Measurements from ENCODE around the gene ANO9. TPM values are rescaled to one million over a fixed set of nuclear protein-coding genes. Genes with fewer than 3 reads are reported as not detected.

Gene ANO9
- total and polyA plus RNA-seq, 8 donors = 5.7 to 208 (median 31.6) TPM

GRCh38 chr11:456533-456932, 14.7 kb upstream of the ANO9 start:
- DNase-seq = no peak
- Histone ChIP-seq H3K36me3 (peaks cover 5 to 61% (median 52%) of the 10 kb centered on the region in 4 donors), H3K27me3 (no peaks in the 10 kb centered on the region), H3K9me3 (no peaks in the 10 kb centered on the region), H3K4me3 (no peak overlapping the region), H3K4me1 (peaks cover 3 to 12% (median 10%) of the 10 kb centered on the region in 4 donors), H3K27ac (peak overlapping the region in 1 of 5 donors; percentile 20)
- TF ChIP-seq POLR2AphosphoS5 (IDR thresholded peaks at IDR 0.05) (no peak), EP300 (IDR thresholded peaks at IDR 0.05) (no peak), CTCF (IDR thresholded peaks at IDR 0.05) (no peak), POLR2A (IDR thresholded peaks at IDR 0.05) (no peak)
- intact Hi-C loops (cut with DNase I; ENCODE audit: low total_unique reads) = no loop called here
- WGBS, 5 donors = 64 to 75% (median 73%) methylated on average over 5 to 7 of the region's 7 CpGs

- Histone ChIP-seq H3K4me3 (no peak overlapping the region), H3K27me3 (no peaks in the 10 kb centered on the region), H3K36me3 (peaks cover 5 to 52% (median 43%) of the 10 kb centered on the region in 4 donors), H3K4me1 (peaks cover 11 to 21% (median 18%) of the 10 kb centered on the region in 4 donors), H3K9me3 (no peaks in the 10 kb centered on the region), H3K27ac (no peak overlapping the region)
- TF ChIP-seq POLR2A (IDR thresholded peaks at IDR 0.05) (no peak), EP300 (IDR thresholded peaks at IDR 0.05) (no peak), CTCF (IDR thresholded peaks at IDR 0.05) (no peak), POLR2AphosphoS5 (IDR thresholded peaks at IDR 0.05) (no peak)
- intact Hi-C loops (cut with DNase I; ENCODE audit: low total_unique reads) = no loop called here
- DNase-seq = no peak
- 82 to 90% (median 88%) methylated on average over 23 of the region's 23 CpGs for WGBS, 5 donors
These were observed 13.8 kb upstream of the ANO9 start for GRCh38 chr11:455566-456147.

GRCh38 chr11:454801-455565, 13.2 kb upstream of the ANO9 start:
- Histone ChIP-seq H3K27ac (no peak overlapping the region), H3K36me3 (peaks cover under 1 to 46% (median 36%) of the 10 kb centered on the region in 4 donors), H3K9me3 (no peaks in the 10 kb centered on the region), H3K27me3 (no peaks in the 10 kb centered on the region), H3K4me1 (peaks cover 11 to 24% (median 19%) of the 10 kb centered on the region in 4 donors), H3K4me3 (no peak overlapping the region)
- TF ChIP-seq POLR2A (IDR thresholded peaks at IDR 0.05) (no peak), CTCF (IDR thresholded peaks at IDR 0.05) (no peak), EP300 (IDR thresholded peaks at IDR 0.05) (no peak), POLR2AphosphoS5 (IDR thresholded peaks at IDR 0.05) (no peak)
- WGBS, 5 donors = 72 to 81% (median 76%) methylated on average over 9 to 14 of the region's 14 CpGs
- DNase-seq = no peak
- intact Hi-C loops (cut with DNase I; ENCODE audit: low total_unique reads) = no loop called here

GRCh38 chr11:454043-454442, 12.2 kb upstream of the ANO9 start:
- Histone ChIP-seq H3K36me3 (peaks cover 0 to 38% (median 33%) of the 10 kb centered on the region in 4 donors), H3K27ac (no peak overlapping the region), H3K27me3 (no peaks in the 10 kb centered on the region), H3K4me1 (peaks cover 19 to 34% (median 28%) of the 10 kb centered on the region in 4 donors), H3K4me3 (no peak overlapping the region), H3K9me3 (no peaks in the 10 kb centered on the region)
- 87 to 93% (median 92%) methylated on average over 9 of the region's 9 CpGs for WGBS, 5 donors
- TF ChIP-seq POLR2AphosphoS5 (IDR thresholded peaks at IDR 0.05) = no peak
- TF ChIP-seq EP300 (IDR thresholded peaks at IDR 0.05) = no peak
- TF ChIP-seq POLR2A (IDR thresholded peaks at IDR 0.05) = no peak
- TF ChIP-seq CTCF (IDR thresholded peaks at IDR 0.05) = no peak
- no peak for DNase-seq
- intact Hi-C loops (cut with DNase I; ENCODE audit: low total_unique reads) = no loop called here

Measured in stomach (tissue), 9 donors.